A673 (cell line): ENCODE results near the gene GBX2.

Experiments used
- CTCF ChIP-seq: fragments of 300-800, 200-600 bp; sonication (generic); conservative IDR thresholded peaks from 2 replicates; pipeline ENCODE4 v1.5.1; 2017; ENCODE audit warnings: low read depth, mild to moderate bottlenecking, antibody characterized with exemption, low read length, moderate library complexity, mixed read lengths
- EZH2 ChIP-seq: fragments of 200-600 bp; sonication (generic); IDR thresholded peaks from 2 replicates; pipeline ENCODE4 v1.6.1; 2017; ENCODE audit warnings: borderline replicate concordance, low read depth, mild to moderate bottlenecking, mixed read lengths, antibody characterized with exemption, low read length; ENCODE audit not compliant: poor library complexity, severe bottlenecking

GRCh38 chr2:236161082-236161462 lies 7.1 kb downstream of the GBX2 start:
- TF ChIP-seq CTCF (no peak), EZH2 (no peak)
